DOHH2 (cell line): ENCODE data around the gene TICAM2.
A peak's percentile ranks its signal among the peaks of the same experiment; 100 is the strongest.

Experiments used
- H3F3A ChIP-seq: fragments of 200-600 bp; sonication (generic), shearing (Covaris generic); 2 replicates; pipeline ENCODE4 v1.6.0; 2016; ENCODE audit warnings: antibody characterized with exemption, mild to moderate bottlenecking; ENCODE audit not compliant: control insufficient read depth, insufficient read depth
- H3K27ac ChIP-seq: fragments of 200-600 bp; sonication (generic); 2 replicates; pipeline ENCODE4 v1.5.1; 2014; ENCODE audit warnings: low read depth, mild to moderate bottlenecking, low read length, moderate library complexity
- H3K27me3 ChIP-seq: fragments of 200-600 bp; sonication (generic); 2 replicates; pipeline ENCODE4 v1.6.1; 2014; ENCODE audit warnings: mild to moderate bottlenecking, low read length, mixed read lengths; ENCODE audit not compliant: control insufficient read depth
- H3K36me3 ChIP-seq: fragments of 200-600 bp; sonication (generic); 2 replicates; pipeline ENCODE4 v1.6.1; 2014; ENCODE audit warnings: mild to moderate bottlenecking, low read length, moderate library complexity, mixed read lengths; ENCODE audit not compliant: control insufficient read depth
- H3K4me1 ChIP-seq: fragments of 200-600 bp; sonication (generic); 2 replicates; pipeline ENCODE4 v1.6.1; 2014; ENCODE audit warnings: mild to moderate bottlenecking, low read length, mixed read lengths; ENCODE audit not compliant: control insufficient read depth
- H3K4me2 ChIP-seq: fragments of 200-600 bp; sonication (generic); 2 replicates; pipeline ENCODE4 v1.6.0; 2014; ENCODE audit warnings: mild to moderate bottlenecking, low read length, moderate library complexity
- H3K4me3 ChIP-seq: fragments of 200-600 bp; sonication (generic); 2 replicates; pipeline ENCODE4 v1.5.1; 2014; ENCODE audit warnings: mild to moderate bottlenecking, low read length, mixed read lengths
- H3K79me2 ChIP-seq: fragments of 200-600 bp; sonication (generic); 2 replicates; pipeline ENCODE4 v1.6.1; 2014; ENCODE audit warnings: mild to moderate bottlenecking, low read length, mixed read lengths; ENCODE audit not compliant: control insufficient read depth
- H3K9me2 ChIP-seq: fragments of 200-600 bp; sonication (generic); replicated peaks from 2 replicates; pipeline ENCODE4 v1.6.1; 2014; ENCODE audit warnings: mild to moderate bottlenecking, low read length, mixed read lengths; ENCODE audit not compliant: control insufficient read depth
- H3K9me3 ChIP-seq: fragments of 200-600 bp; sonication (generic); 2 replicates; pipeline ENCODE4 v1.6.1; 2014; ENCODE audit warnings: antibody characterized with exemption, low read length, mixed read lengths; ENCODE audit not compliant: control insufficient read depth, insufficient read depth
- H4K20me1 ChIP-seq: fragments of 200-600 bp; sonication (generic); 2 replicates; pipeline ENCODE4 v1.6.0; 2014; ENCODE audit warnings: low read depth, mild to moderate bottlenecking, antibody characterized with exemption, low read length, moderate library complexity; ENCODE audit not compliant: control insufficient read depth, insufficient read depth
- CTCF ChIP-seq: fragments of 200-600 bp; sonication (generic); IDR thresholded peaks from one replicate; pipeline ENCODE4 v1.5.1; 2014; ENCODE audit warnings: antibody characterized with exemption, mild to moderate bottlenecking, low read depth, low read length; ENCODE audit not compliant: poor library complexity, severe bottlenecking
- EZH2phosphoT487 ChIP-seq: fragments of 200-600 bp; sonication (generic); IDR thresholded peaks from 2 replicates; pipeline ENCODE4 v1.6.1; 2017; ENCODE audit warnings: borderline replicate concordance, mild to moderate bottlenecking, antibody characterized with exemption, low read length, moderate library complexity, mixed read lengths

TICAM2 gene

GRCh38 chr5:115637507-115637906, 35.2 kb upstream of the TICAM2 start:
- Histone ChIP-seq H3K9me2 (no peaks in the 10 kb centered on the region), H3F3A (no peaks in the 10 kb centered on the region), H3K4me2 (no peak overlapping the region), H3K4me3 (no peak overlapping the region), H3K4me1 (peaks cover 15% of the 10 kb centered on the region), H3K9me3 (no peaks in the 10 kb centered on the region), H3K36me3 (no peaks in the 10 kb centered on the region), H3K27me3 (no peaks in the 10 kb centered on the region), H4K20me1 (no peaks in the 10 kb centered on the region), H3K79me2 (no peaks in the 10 kb centered on the region), H3K27ac (no peak overlapping the region)
- TF ChIP-seq CTCF (no peak), EZH2phosphoT487 (no peak)

- Histone ChIP-seq H3K4me3 (no peak overlapping the region), H3K36me3 (no peaks in the 10 kb centered on the region), H3K79me2 (no peaks in the 10 kb centered on the region), H3F3A (no peaks in the 10 kb centered on the region), H3K27ac (no peak overlapping the region), H3K4me2 (no peak overlapping the region), H3K4me1 (peaks cover 20% of the 10 kb centered on the region), H4K20me1 (no peaks in the 10 kb centered on the region), H3K27me3 (no peaks in the 10 kb centered on the region), H3K9me2 (no peaks in the 10 kb centered on the region), H3K9me3 (no peaks in the 10 kb centered on the region)
- TF ChIP-seq CTCF = no peak
- no peak for TF ChIP-seq EZH2phosphoT487
Observed at GRCh38 chr5:115636008-115636407, 33.7 kb upstream of the TICAM2 start.

GRCh38 chr5:115634343-115635132, 32.3 kb upstream of the TICAM2 start:
- Histone ChIP-seq H4K20me1 (no peaks in the 10 kb centered on the region), H3K4me1 (peaks cover 20% of the 10 kb centered on the region), H3K9me2 (no peaks in the 10 kb centered on the region), H3K36me3 (no peaks in the 10 kb centered on the region), H3K27me3 (no peaks in the 10 kb centered on the region), H3K27ac (no peak overlapping the region), H3K4me2 (peak overlapping the region; percentile 52), H3K4me3 (peak overlapping the region; percentile 35; the same call in 1 of the 2 replicates), H3K79me2 (no peaks in the 10 kb centered on the region), H3K9me3 (no peaks in the 10 kb centered on the region), H3F3A (no peaks in the 10 kb centered on the region)
- TF ChIP-seq CTCF = peak; percentile 75
- no peak for TF ChIP-seq EZH2phosphoT487
